ENCODE measurements around the gene ATP6V1B1. TPM values are rescaled to one million over a fixed set of nuclear protein-coding genes. Genes with fewer than 3 reads are reported as not detected.

Gene ATP6V1B1
- 1 to 10 TPM; 1.4 to 4.4 TPM for total RNA-seq

- Histone ChIP-seq H3K4me3 (no peak within 1 kb of the TSS), H3K27ac (no peak within 1 kb of the TSS), H3K36me3 (no peaks in the 10 kb centered on the region), H3K27me3 (replicated peaks; ENCODE audit: insufficient read depth) (peaks cover 7% of the 10 kb centered on the region), H3K4me1 (ENCODE audit: control insufficient read depth in 1 of 2, low read depth in 2 of 2) (no peaks in the 10 kb centered on the region), H3K9me3 (no peaks in the 10 kb centered on the region)
- no peak for TF ChIP-seq CTCF (IDR thresholded peaks at IDR 0.05)
- DNase-seq (ENCODE audit: low spot score) (no peak), ATAC-seq (ENCODE audit: insufficient number of reproducible peaks, low FRiP score, low read depth) (no peak)
These were observed at the start of gene ATP6V1B1 for GRCh38 chr2:70935468-70936164. TSS of gene ATP6V1B1 (plus strand) at chr2:70935900. CDS start at chr2:70935955, 55 bp downstream.

- DNase-seq (ENCODE audit: low spot score), result no peak
- no peak for ATAC-seq (ENCODE audit: insufficient number of reproducible peaks, low FRiP score, low read depth)
- H3K27me3 ChIP-seq (replicated peaks; ENCODE audit: insufficient read depth), result peaks cover 24% of the 10 kb centered on the region
- H3K4me3 ChIP-seq, result no peak overlapping the region
- H3K27ac ChIP-seq, result no peak overlapping the region
- no peak for TF ChIP-seq CTCF (IDR thresholded peaks at IDR 0.05)
- peaks cover 17 to 23% of the 10 kb centered on the region in 2 donors for H3K4me1 ChIP-seq (ENCODE audit: control insufficient read depth in 1 of 2, low read depth in 2 of 2)
- no peaks in the 10 kb centered on the region for H3K36me3 ChIP-seq
- H3K9me3 ChIP-seq, result no peaks in the 10 kb centered on the region
These were observed 49.1 kb upstream of the ATP6V1B1 start for GRCh38 chr2:70886541-70886987.

- H3K4me3 ChIP-seq, result peak overlapping the region; percentile 74
- no peak for TF ChIP-seq CTCF (IDR thresholded peaks at IDR 0.05)
- peaks cover 17 to 23% of the 10 kb centered on the region in 2 donors for H3K4me1 ChIP-seq (ENCODE audit: control insufficient read depth in 1 of 2, low read depth in 2 of 2)
- no peak overlapping the region for H3K27ac ChIP-seq
- no peaks in the 10 kb centered on the region for H3K36me3 ChIP-seq
- H3K27me3 ChIP-seq (replicated peaks; ENCODE audit: insufficient read depth), result peaks cover 24% of the 10 kb centered on the region
- no peaks in the 10 kb centered on the region for H3K9me3 ChIP-seq
- DNase-seq (ENCODE audit: low spot score), result no peak
- ATAC-seq (ENCODE audit: insufficient number of reproducible peaks, low FRiP score, low read depth), result no peak
These were observed 48.5 kb upstream of the ATP6V1B1 start for GRCh38 chr2:70887208-70887549.

- TF ChIP-seq CTCF (IDR thresholded peaks at IDR 0.05), result no peak
- Histone ChIP-seq H3K36me3 (no peaks in the 10 kb centered on the region), H3K9me3 (no peaks in the 10 kb centered on the region), H3K27me3 (replicated peaks; ENCODE audit: insufficient read depth) (peaks cover 24% of the 10 kb centered on the region), H3K4me1 (ENCODE audit: control insufficient read depth in 1 of 2, low read depth in 2 of 2) (peaks cover 17 to 23% of the 10 kb centered on the region in 2 donors), H3K27ac (no peak overlapping the region), H3K4me3 (peak overlapping the region; percentile 74)
- DNase-seq (ENCODE audit: low spot score) (no peak), ATAC-seq (ENCODE audit: insufficient number of reproducible peaks, low FRiP score, low read depth) (no peak)
These were observed 48.0 kb upstream of the ATP6V1B1 start for GRCh38 chr2:70887550-70888246.

GRCh38 chr2:70888366-70888922 lies 47.3 kb upstream of the ATP6V1B1 start:
- H3K36me3 ChIP-seq, result no peaks in the 10 kb centered on the region
- H3K4me1 ChIP-seq (ENCODE audit: control insufficient read depth in 1 of 2, low read depth in 2 of 2), result peaks cover 17 to 23% of the 10 kb centered on the region in 2 donors
- H3K9me3 ChIP-seq, result no peaks in the 10 kb centered on the region
- DNase-seq (ENCODE audit: low spot score) (no peak), ATAC-seq (ENCODE audit: insufficient number of reproducible peaks, low FRiP score, low read depth) (no peak)
- peaks cover 24% of the 10 kb centered on the region for H3K27me3 ChIP-seq (replicated peaks; ENCODE audit: insufficient read depth)
- no peak for TF ChIP-seq CTCF (IDR thresholded peaks at IDR 0.05)
- no peak overlapping the region for H3K27ac ChIP-seq
- peak overlapping the region; percentile 36 for H3K4me3 ChIP-seq
